Measurements from ENCODE around the gene PCYT2.
A peak's percentile ranks its signal among the peaks of the same experiment; 100 is the strongest.

PCYT2 gene

GRCh38 chr17:81870981-81871386, 40.2 kb downstream of the PCYT2 start, which contains the start of gene ARHGDIA:
TSS of gene ARHGDIA (minus strand) at chr17:81871337. CDS start at chr17:81869930, 1,407 bp downstream.
- peaks cover 43% of the 10 kb centered on the region for H3K36me3 ChIP-seq (ENCODE audit: insufficient read depth, low read length)
- TF ChIP-seq, protein P1, sequence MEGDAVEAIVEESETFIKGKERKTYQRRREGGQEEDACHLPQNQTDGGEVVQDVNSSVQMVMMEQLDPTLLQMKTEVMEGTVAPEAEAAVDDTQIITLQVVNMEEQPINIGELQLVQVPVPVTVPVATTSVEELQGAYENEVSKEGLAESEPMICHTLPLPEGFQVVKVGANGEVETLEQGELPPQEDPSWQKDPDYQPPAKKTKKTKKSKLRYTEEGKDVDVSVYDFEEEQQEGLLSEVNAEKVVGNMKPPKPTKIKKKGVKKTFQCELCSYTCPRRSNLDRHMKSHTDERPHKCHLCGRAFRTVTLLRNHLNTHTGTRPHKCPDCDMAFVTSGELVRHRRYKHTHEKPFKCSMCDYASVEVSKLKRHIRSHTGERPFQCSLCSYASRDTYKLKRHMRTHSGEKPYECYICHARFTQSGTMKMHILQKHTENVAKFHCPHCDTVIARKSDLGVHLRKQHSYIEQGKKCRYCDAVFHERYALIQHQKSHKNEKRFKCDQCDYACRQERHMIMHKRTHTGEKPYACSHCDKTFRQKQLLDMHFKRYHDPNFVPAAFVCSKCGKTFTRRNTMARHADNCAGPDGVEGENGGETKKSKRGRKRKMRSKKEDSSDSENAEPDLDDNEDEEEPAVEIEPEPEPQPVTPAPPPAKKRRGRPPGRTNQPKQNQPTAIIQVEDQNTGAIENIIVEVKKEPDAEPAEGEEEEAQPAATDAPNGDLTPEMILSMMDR (IDR thresholded peaks at IDR 0.05; ENCODE audit: borderline replicate concordance, extremely low read depth, low read length, poor library complexity, severe bottlenecking), result no peak
- TF ChIP-seq EZH2 (IDR thresholded peaks at IDR 0.05; ENCODE audit: borderline replicate concordance, low read depth, low read length, severe bottlenecking), result no peak
- peak within 1 kb of the TSS; percentile 89 for H2AFZ ChIP-seq (ENCODE audit: low read depth, low read length)
- H3K9ac ChIP-seq (ENCODE audit: low read depth, low read length), result peak within 1 kb of the TSS; percentile 99
- H4K20me1 ChIP-seq (ENCODE audit: insufficient read depth, low read length), result peaks cover 46% of the 10 kb centered on the region
- ATAC-seq (ENCODE audit: insufficient read depth, low read depth) (peak; percentile 42), DNase-seq (no peak)
- peak within 1 kb of the TSS; percentile 74 to 92 for H3K4me3 ChIP-seq (ENCODE audit: low read depth in 1 of 2, low read length in 2 of 2)
- peaks cover 36% of the 10 kb centered on the region for H3K4me1 ChIP-seq (ENCODE audit: insufficient read depth, low read length)
- H3K4me2 ChIP-seq (ENCODE audit: insufficient read depth, low read length), result peak within 1 kb of the TSS; percentile 85
- H3K79me2 ChIP-seq (ENCODE audit: insufficient read depth, low read length), result peaks cover 61% of the 10 kb centered on the region
- H3K27ac ChIP-seq (ENCODE audit: low read length), result peak within 1 kb of the TSS; percentile 99
- no peaks in the 10 kb centered on the region for H3K27me3 ChIP-seq (ENCODE audit: insufficient read depth, low read length, poor library complexity)
- no peaks in the 10 kb centered on the region for H3K9me3 ChIP-seq (ENCODE audit: insufficient read depth, low read length, severe bottlenecking)

DNA sequence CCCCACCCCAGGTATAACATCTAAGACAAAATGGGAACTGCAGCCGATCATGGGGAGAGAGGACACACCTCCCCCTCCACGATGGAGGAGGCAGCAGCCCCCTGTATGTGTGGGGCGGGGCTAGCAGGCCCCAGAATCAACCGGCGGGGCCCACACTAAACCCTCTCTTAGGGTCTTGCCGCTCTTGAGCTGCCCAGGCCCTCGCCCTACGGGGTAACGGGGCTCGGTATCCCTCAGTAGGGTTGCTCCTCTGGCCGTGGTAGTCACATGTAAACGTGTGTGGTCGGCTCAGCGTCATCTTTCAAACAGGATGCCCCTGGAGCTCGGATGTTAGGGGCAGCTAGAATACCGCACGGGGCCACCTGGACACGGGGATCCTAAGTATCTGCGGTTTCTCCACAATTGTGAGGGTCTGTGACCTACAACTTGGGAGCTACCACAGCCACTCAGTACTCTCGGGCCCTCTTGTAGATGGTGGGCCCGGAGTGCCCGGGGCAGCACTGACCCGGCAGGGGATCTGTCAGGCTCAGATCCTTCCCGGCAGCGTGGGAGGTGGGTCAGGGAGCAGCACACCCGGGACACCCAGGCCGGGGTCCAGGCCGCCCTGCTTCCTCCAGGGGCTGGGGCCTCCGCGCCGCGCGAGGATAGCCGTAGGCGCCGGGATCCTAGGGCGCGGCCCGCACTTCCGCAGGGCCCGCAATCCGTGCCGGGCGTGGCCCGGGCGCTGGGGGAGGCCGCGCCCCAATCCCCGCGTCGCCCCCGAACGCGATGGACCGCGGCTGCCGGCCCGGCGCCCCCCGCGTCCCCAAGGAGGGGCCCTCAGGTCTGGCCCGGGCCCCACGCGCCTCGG, 40.8 kb downstream of the PCYT2 start:
- TF ChIP-seq, protein P1 (IDR thresholded peaks at IDR 0.05; ENCODE audit: borderline replicate concordance, extremely low read depth, low read length, poor library complexity, severe bottlenecking), result no peak
- TF ChIP-seq EZH2 (IDR thresholded peaks at IDR 0.05; ENCODE audit: borderline replicate concordance, low read depth, low read length, severe bottlenecking), result no peak
- Histone ChIP-seq H3K79me2 (ENCODE audit: insufficient read depth, low read length) (peaks cover 61% of the 10 kb centered on the region), H2AFZ (ENCODE audit: low read depth, low read length) (no peak overlapping the region; the same call in 1 of the 2 replicates), H3K9me3 (ENCODE audit: insufficient read depth, low read length, severe bottlenecking) (no peaks in the 10 kb centered on the region), H3K36me3 (ENCODE audit: insufficient read depth, low read length) (peaks cover 49% of the 10 kb centered on the region), H3K27ac (ENCODE audit: low read length) (peak overlapping the region; percentile 73), H3K4me1 (ENCODE audit: insufficient read depth, low read length) (peaks cover 36% of the 10 kb centered on the region), H4K20me1 (ENCODE audit: insufficient read depth, low read length) (peaks cover 52% of the 10 kb centered on the region), H3K9ac (ENCODE audit: low read depth, low read length) (peak overlapping the region; percentile 99), H3K4me3 (ENCODE audit: low read depth in 1 of 2, low read length in 2 of 2) (peak overlapping the region; percentile 74 to 83), H3K4me2 (ENCODE audit: insufficient read depth, low read length) (peak overlapping the region; percentile 85), H3K27me3 (ENCODE audit: insufficient read depth, low read length, poor library complexity) (no peaks in the 10 kb centered on the region)
- peak; percentile 62 for DNase-seq
- peak; percentile 19 for ATAC-seq (ENCODE audit: insufficient read depth, low read depth)

GRCh38 chr17:81869221-81870130, 41.7 kb downstream of the PCYT2 start:
- Histone ChIP-seq H3K36me3 (ENCODE audit: insufficient read depth, low read length) (peaks cover 56% of the 10 kb centered on the region), H2AFZ (ENCODE audit: low read depth, low read length) (no peak overlapping the region), H4K20me1 (ENCODE audit: insufficient read depth, low read length) (peaks cover 55% of the 10 kb centered on the region), H3K9ac (ENCODE audit: low read depth, low read length) (peak overlapping the region; percentile 99), H3K9me3 (ENCODE audit: insufficient read depth, low read length, severe bottlenecking) (no peaks in the 10 kb centered on the region), H3K4me2 (ENCODE audit: insufficient read depth, low read length) (peak overlapping the region; percentile 85), H3K4me1 (ENCODE audit: insufficient read depth, low read length) (peaks cover 36% of the 10 kb centered on the region), H3K27ac (ENCODE audit: low read length) (peak overlapping the region; percentile 73), H3K27me3 (ENCODE audit: insufficient read depth, low read length, poor library complexity) (no peaks in the 10 kb centered on the region), H3K4me3 (ENCODE audit: low read depth in 1 of 2, low read length in 2 of 2) (peak overlapping the region; percentile 74 to 83; a peak in 3 of 4 replicates), H3K79me2 (ENCODE audit: insufficient read depth, low read length) (peaks cover 61% of the 10 kb centered on the region)
- DNase-seq (no peak), ATAC-seq (ENCODE audit: insufficient read depth, low read depth) (no peak)
- TF ChIP-seq EZH2 (IDR thresholded peaks at IDR 0.05; ENCODE audit: borderline replicate concordance, low read depth, low read length, severe bottlenecking), result no peak
- TF ChIP-seq, protein P1 (IDR thresholded peaks at IDR 0.05; ENCODE audit: borderline replicate concordance, extremely low read depth, low read length, poor library complexity, severe bottlenecking), result peak; percentile 62

All from DND-41 (cell line).